OCI-LY1 (cell line): ENCODE results near the gene SLC5A9.

Experiments used
- H2AFZ ChIP-seq: fragments of 200-600 bp; sonication (generic), shearing (Covaris generic); 2 replicates; pipeline ENCODE4 v1.6.0; 2014; ENCODE audit warnings: antibody characterized with exemption, mild to moderate bottlenecking, low read length
- H3F3A ChIP-seq: fragments of 200-600 bp; sonication (generic), shearing (Covaris generic); 2 replicates; pipeline ENCODE4 v1.6.0; 2014; ENCODE audit warnings: mild to moderate bottlenecking, antibody characterized with exemption, low read length, moderate library complexity; ENCODE audit not compliant: insufficient read depth
- H3K27ac ChIP-seq: fragments of 200-600 bp; sonication (generic); 2 replicates; pipeline ENCODE4 v1.5.1; 2014; ENCODE audit warnings: low read length, mixed run types, mild to moderate bottlenecking, low read depth; ENCODE audit not compliant: poor library complexity, severe bottlenecking
- H3K27me3 ChIP-seq: fragments of 200-600 bp; sonication (generic); 2 replicates; pipeline ENCODE4 v1.6.0; 2014; ENCODE audit warnings: antibody characterized with exemption, mild to moderate bottlenecking, low read length, moderate library complexity; ENCODE audit not compliant: insufficient read depth
- H3K36me3 ChIP-seq: fragments of 200-600 bp; sonication (generic); 2 replicates; pipeline ENCODE4 v1.6.1; 2014; ENCODE audit warnings: mild to moderate bottlenecking, antibody characterized with exemption, low read length, moderate library complexity, mixed read lengths; ENCODE audit not compliant: insufficient read depth
- H3K4me1 ChIP-seq: fragments of 200-600 bp; sonication (generic); 2 replicates; pipeline ENCODE4 v1.5.1; 2014; ENCODE audit warnings: mild to moderate bottlenecking, low read length, moderate library complexity; ENCODE audit not compliant: insufficient read depth, severe bottlenecking
- H3K4me2 ChIP-seq: fragments of 200-600 bp; sonication (generic), shearing (Covaris generic); 2 replicates; pipeline ENCODE4 v1.6.1; 2014; ENCODE audit warnings: low read length
- H3K4me3 ChIP-seq: fragments of 200-600 bp; sonication (generic); 2 replicates; pipeline ENCODE4 v1.5.1; 2014; ENCODE audit warnings: low read length, low read depth, mild to moderate bottlenecking, mixed read lengths; ENCODE audit not compliant: poor library complexity, severe bottlenecking
- H3K79me2 ChIP-seq: fragments of 200-600 bp; shearing (Covaris generic); 2 replicates; pipeline ENCODE4 v1.6.1; 2016; ENCODE audit warnings: mixed run types, low read length, mixed read lengths; ENCODE audit not compliant: insufficient read depth
- H3K9ac ChIP-seq: fragments of 200-600 bp; sonication (generic), shearing (Covaris generic); 2 replicates; pipeline ENCODE4 v1.6.1; 2014; ENCODE audit warnings: mild to moderate bottlenecking, low read length, mixed read lengths
- H3K9me2 ChIP-seq: fragments of 200-600 bp; sonication (generic), shearing (Covaris generic); 2 replicates; pipeline ENCODE4 v1.6.1; 2014; ENCODE audit warnings: low read depth, mild to moderate bottlenecking, low read length, mixed read lengths
- H3K9me3 ChIP-seq: fragments of 200-600 bp; shearing (Covaris generic); 2 replicates; pipeline ENCODE4 v1.6.1; 2014; ENCODE audit warnings: low read length, mixed read lengths
- H4K20me1 ChIP-seq: fragments of 200-600 bp; sonication (generic), shearing (Covaris generic); 2 replicates; pipeline ENCODE4 v1.6.0; 2016; ENCODE audit warnings: mild to moderate bottlenecking, low read length; ENCODE audit not compliant: insufficient read depth
- CTCF ChIP-seq: fragments of 200-600 bp; sonication (generic), shearing (Covaris generic); IDR thresholded peaks from 2 replicates; pipeline ENCODE4 v1.5.1; 2017; ENCODE audit warnings: mild to moderate bottlenecking, antibody characterized with exemption, low read length, moderate library complexity, mixed read lengths
- EZH2 ChIP-seq: fragments of 200-600 bp; sonication (generic), shearing (Covaris generic); IDR thresholded peaks from 2 replicates; pipeline ENCODE4 v1.8.0; 2017; ENCODE audit warnings: borderline replicate concordance, mixed run types, mild to moderate bottlenecking, antibody characterized with exemption, low read length, moderate library complexity, mixed read lengths

The SLC5A9 gene

GRCh38 chr1:48228156-48228555 lies 5.6 kb downstream of the SLC5A9 start:
- H3K9ac ChIP-seq, result no peak overlapping the region
- no peak overlapping the region for H3K27ac ChIP-seq
- no peaks in the 10 kb centered on the region for H4K20me1 ChIP-seq
- no peaks in the 10 kb centered on the region for H3K9me3 ChIP-seq
- H3K4me3 ChIP-seq, result no peak overlapping the region
- no peaks in the 10 kb centered on the region for H3K79me2 ChIP-seq
- peaks cover 7% of the 10 kb centered on the region for H3K4me1 ChIP-seq
- H3K4me2 ChIP-seq, result no peak overlapping the region
- no peak; the same call in 1 of the 2 replicates for TF ChIP-seq CTCF
- no peak for TF ChIP-seq EZH2
- H3K36me3 ChIP-seq, result no peaks in the 10 kb centered on the region
- H3K27me3 ChIP-seq, result no peaks in the 10 kb centered on the region
- no peaks in the 10 kb centered on the region for H3K9me2 ChIP-seq
- H2AFZ ChIP-seq, result no peak overlapping the region
- no peaks in the 10 kb centered on the region for H3F3A ChIP-seq

GRCh38 chr1:48229317-48229716 lies 6.8 kb downstream of the SLC5A9 start:
- H4K20me1 ChIP-seq, result no peaks in the 10 kb centered on the region
- no peaks in the 10 kb centered on the region for H3K36me3 ChIP-seq
- H3K27me3 ChIP-seq, result no peaks in the 10 kb centered on the region
- no peak overlapping the region for H3K27ac ChIP-seq
- no peaks in the 10 kb centered on the region for H3K79me2 ChIP-seq
- no peak overlapping the region for H3K4me3 ChIP-seq
- no peaks in the 10 kb centered on the region for H3F3A ChIP-seq
- no peak overlapping the region for H2AFZ ChIP-seq
- H3K9me3 ChIP-seq, result no peaks in the 10 kb centered on the region
- H3K9me2 ChIP-seq, result no peaks in the 10 kb centered on the region
- no peak overlapping the region for H3K9ac ChIP-seq
- H3K4me1 ChIP-seq, result peaks cover 7% of the 10 kb centered on the region
- H3K4me2 ChIP-seq, result no peak overlapping the region
- no peak for TF ChIP-seq EZH2
- TF ChIP-seq CTCF, result no peak

GRCh38 chr1:48230236-48230635 lies 7.7 kb downstream of the SLC5A9 start:
- TF ChIP-seq EZH2 (no peak), CTCF (no peak)
- Histone ChIP-seq H3K9ac (no peak overlapping the region), H3F3A (no peaks in the 10 kb centered on the region), H3K4me2 (no peak overlapping the region), H3K9me3 (no peaks in the 10 kb centered on the region), H4K20me1 (no peaks in the 10 kb centered on the region), H3K79me2 (no peaks in the 10 kb centered on the region), H3K36me3 (no peaks in the 10 kb centered on the region), H3K27ac (no peak overlapping the region), H3K4me3 (no peak overlapping the region), H3K9me2 (no peaks in the 10 kb centered on the region), H3K4me1 (peaks cover 7% of the 10 kb centered on the region), H3K27me3 (no peaks in the 10 kb centered on the region), H2AFZ (no peak overlapping the region)
